AG09309 (cell line): ENCODE results near the gene KCNJ18.
"Not testable (repeated sequence)": the region's sequence is repeated elsewhere in the genome, so short reads cannot be mapped to it uniquely, and the experiment has no call there.

Experiments
- DNase-seq: peaks from one replicate; pipeline ENCODE4 v3.0.0-alpha.2; 2010; ENCODE audit warnings: low read depth
- H3K4me3 ChIP-seq: 2 replicates; pipeline ENCODE4 v1.5.1; 2011; ENCODE audit warnings: mild to moderate bottlenecking, low read depth, low read length, moderate library complexity; ENCODE audit not compliant: control insufficient read depth
- TF ChIP-seq, protein P1 (sequence below): IDR thresholded peaks from 2 replicates; pipeline ENCODE4 v1.5.1; 2011; ENCODE audit warnings: mild to moderate bottlenecking, low read depth, low read length, inconsistent platforms; ENCODE audit not compliant: insufficient read depth, control insufficient read depth; ENCODE audit errors: missing control alignments

The KCNJ18 gene

DNA sequence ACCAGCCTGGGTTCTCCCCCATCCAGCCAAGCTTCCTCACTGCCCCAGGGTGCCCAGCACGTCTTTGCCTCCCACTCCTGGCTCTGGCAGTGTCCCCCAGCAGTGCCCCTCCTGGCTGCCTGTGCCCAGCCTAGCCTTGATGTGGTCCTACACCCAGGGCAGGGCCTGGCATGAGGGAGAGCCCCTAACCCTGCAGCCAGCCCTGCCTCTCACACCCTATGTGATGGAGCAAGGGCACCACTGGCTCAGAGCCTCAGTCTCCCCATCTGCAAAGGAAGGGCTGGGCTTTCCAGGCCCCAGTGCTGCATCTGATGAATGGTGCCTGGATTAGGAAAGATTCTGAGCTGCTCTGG is 5.2 kb downstream of the KCNJ18 start:
- H3K4me3 ChIP-seq, DNase-seq: not testable (repeated sequence)

DNA sequence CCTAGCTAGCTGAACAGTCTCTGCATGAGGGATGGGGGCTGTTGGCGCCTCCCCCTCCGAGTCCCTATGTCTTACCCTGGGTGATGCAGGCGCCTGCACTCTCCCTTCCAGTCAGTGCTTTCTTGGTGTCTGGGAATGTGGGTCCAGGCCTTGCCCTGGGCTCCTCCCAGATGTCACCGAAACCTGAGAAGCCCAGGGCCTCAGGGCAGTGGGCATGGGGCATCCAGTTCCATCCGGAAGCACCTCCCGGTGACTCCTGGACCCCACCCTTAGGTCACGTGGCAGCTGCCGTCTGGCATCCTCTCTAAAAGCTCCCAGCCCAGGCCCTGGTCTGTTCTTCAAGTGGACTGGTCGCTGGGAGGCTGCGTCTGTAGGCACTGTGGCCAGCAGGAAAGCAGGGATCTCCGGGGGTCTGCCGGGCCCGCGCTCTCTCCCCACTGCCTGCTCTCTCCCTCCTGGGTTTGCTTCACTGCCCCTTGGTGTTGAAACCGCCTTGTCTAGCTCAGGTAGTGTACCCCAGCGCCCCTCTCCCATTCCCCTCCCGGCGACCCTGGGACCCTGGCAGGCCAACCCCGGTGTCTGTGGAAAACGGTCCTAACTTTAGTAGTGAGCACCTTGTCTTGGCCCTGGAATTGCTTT is 6.2 kb downstream of the KCNJ18 start:
- H3K4me3 ChIP-seq, DNase-seq: not testable (repeated sequence)

DNA sequence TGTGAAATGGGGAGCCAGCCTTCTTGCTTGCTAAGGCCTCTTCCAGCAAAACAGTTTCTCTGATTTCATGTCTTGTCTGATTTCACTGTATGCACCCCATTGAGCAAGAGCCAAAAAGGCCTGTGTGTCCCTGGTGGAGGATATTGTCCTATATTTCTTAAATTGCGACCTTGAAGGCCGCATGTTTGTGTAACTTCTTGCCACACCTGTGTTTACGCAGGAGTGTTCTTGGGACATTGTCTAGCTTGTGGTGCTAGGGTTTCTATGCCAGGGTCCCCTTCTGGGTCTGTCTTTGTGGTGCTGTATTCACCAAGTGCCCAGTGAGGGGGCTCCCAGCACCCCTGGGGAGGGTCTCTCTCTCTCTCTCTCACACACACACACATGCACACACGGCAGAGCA is 6.8 kb downstream of the KCNJ18 start:
- not testable (repeated sequence) for DNase-seq, H3K4me3 ChIP-seq

DNA sequence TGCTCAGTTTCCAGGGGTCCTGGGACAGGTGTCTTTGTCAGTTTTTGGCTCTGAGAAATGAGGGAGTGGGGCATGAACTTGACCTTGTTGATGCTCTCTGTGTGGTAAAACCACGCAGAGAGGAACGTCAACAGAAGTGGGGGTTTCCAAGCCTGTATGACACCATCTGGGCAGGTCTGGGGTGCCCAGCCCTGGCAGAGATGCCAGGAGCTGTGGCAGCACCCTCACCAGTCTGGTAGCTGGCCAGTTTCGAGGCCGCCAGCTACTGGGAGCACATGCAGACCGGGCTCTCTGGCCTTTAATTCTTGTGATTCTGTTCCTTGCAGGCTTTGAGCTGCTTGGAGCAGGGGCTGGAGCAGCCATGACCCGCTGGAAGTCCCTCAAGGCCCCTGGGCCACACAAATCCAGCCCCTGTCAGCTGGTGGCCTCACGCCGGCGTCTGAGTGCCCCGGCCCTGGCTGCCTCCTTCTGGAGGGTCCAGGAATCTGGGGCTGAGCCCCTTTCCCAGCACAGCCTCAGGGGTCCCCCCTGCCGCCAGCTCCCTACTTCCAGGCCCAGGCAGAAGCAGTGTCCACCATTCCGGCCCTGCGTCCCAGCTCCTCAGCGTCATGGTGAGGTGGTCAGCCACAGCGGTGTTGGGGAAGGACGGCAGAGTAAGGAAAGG is 7.4 kb downstream of the KCNJ18 start:
- not testable (repeated sequence) for DNase-seq, H3K4me3 ChIP-seq

DNA sequence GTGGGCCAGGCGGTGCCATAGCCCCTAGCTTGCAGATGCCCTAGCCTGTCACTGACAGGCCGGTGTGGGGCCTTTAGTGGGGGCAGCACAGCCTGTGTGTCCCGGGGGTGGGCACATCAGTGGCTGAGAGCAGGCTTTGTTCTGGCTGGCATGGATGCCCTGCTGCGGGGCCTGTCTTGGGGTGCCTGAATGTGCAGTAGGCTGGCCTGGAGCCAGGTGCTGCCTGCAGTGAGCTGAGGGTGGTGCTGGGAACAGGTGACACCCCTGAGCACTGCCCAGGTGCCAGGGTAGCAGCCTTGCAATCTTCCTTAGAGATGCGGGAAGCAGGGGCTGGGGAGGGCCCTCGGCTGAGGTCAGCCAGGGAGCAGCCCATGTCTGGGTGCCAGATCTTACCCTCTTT is 8.8 kb downstream of the KCNJ18 start:
- not testable (repeated sequence) for H3K4me3 ChIP-seq, DNase-seq

DNA sequence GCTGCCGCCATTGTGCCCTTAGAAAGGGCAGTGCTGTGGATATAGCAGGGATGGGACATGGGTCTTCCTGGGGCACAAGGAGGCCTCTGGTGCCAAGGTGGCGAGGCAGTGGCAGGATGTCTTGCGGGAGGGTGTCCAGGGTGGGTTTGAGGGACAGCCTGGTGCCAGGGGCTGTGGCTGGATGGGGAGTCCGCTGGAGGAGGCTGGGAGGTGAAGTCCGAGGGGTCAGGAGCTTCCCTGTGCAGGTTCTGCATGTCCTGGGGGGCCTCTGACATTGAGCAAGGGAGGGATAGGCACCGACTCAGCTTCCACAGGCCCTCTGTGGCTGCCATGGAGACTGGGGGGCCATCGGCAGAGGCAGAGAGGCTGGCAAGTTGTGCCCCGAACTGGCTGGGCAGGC is 9.7 kb downstream of the KCNJ18 start:
- not testable (repeated sequence) for H3K4me3 ChIP-seq, DNase-seq

DNA sequence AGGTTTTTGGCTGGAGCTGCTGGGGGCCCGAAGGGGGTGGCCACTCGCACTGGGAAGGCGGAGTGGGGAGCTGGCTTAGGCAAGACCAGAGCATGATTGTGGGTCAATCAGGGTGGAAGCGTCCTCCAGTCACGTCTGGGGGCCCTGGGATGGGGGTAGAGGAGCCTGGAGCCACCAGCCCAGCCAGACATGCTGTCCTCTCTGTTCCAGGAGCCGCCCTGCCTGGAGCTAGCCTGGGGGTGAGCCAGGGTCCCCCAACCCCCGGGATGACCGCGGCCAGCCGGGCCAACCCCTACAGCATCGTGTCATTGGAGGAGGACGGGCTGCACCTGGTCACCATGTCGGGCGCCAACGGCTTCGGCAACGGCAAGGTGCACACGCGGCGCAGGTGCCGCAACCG is 10.2 kb downstream of the KCNJ18 start:
- not testable (repeated sequence) for DNase-seq

DNA sequence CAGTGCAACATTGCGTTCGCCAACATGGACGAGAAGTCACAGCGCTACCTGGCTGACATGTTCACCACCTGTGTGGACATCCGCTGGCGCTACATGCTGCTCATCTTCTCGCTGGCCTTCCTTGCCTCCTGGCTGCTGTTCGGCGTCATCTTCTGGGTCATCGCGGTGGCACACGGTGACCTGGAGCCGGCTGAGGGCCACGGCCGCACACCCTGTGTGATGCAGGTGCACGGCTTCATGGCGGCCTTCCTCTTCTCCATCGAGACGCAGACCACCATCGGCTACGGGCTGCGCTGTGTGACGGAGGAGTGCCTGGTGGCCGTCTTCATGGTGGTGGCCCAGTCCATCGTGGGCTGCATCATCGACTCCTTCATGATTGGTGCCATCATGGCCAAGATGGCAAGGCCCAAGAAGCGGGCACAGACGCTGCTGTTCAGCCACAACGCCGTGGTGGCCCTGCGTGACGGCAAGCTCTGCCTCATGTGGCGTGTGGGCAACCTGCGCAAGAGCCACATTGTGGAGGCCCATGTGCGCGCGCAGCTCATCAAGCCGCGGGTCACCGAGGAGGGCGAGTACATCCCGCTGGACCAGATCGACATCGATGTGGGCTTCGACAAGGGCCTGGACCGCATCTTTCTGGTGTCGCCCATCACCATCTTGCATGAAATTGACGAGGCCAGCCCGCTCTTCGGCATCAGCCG is 10.8 kb downstream of the KCNJ18 start:
- not testable (repeated sequence) for DNase-seq, H3K4me3 ChIP-seq

More for the DNA sequence above, 10.2 kb downstream of the KCNJ18 start:
- not testable (repeated sequence) for H3K4me3 ChIP-seq

DNA sequence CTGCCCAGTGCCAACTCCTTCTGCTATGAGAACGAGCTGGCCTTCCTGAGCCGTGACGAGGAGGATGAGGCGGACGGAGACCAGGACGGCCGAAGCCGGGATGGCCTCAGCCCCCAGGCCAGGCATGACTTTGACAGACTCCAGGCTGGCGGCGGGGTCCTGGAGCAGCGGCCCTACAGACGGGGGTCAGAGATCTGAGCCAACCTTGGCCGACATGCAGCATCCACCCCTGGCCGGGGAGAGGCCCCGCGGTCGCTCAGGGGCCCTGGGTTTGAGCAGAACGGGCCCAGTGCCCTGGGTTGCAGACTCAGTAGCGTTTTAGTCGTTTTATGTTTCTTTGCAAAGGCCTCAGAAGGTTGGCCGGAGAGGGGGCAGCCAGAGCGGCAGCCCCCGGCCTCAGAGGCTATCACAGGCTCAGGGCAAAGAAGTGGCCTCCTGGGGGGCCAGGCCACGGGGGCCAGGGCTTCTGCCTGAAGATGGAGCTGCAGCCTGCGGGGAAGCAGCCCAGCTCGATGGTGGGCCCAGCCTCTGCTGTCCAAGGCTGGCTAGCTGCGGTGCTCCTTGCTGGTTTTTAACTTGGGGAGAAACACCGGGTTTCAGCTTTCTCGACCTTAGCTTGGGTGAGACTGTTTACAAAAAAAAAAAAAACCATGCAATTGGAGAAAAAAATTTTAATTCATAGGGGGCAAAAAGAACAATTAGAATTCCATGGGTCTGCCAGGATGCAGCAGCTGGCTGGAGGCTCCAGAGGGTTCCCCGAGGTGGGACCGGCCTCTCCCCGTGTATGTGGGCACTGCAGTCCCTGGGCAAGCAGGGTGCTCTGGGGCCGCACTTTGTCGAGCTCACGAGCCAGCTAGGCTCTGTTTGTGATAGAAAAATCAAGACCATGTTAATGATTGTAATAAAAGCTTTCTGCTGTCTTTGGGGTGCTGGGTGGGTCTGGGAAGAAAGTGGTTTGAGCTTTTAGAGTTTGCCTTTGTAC is 11.9 kb downstream of the KCNJ18 start:
- DNase-seq, H3K4me3 ChIP-seq: not testable (repeated sequence)

DNA sequence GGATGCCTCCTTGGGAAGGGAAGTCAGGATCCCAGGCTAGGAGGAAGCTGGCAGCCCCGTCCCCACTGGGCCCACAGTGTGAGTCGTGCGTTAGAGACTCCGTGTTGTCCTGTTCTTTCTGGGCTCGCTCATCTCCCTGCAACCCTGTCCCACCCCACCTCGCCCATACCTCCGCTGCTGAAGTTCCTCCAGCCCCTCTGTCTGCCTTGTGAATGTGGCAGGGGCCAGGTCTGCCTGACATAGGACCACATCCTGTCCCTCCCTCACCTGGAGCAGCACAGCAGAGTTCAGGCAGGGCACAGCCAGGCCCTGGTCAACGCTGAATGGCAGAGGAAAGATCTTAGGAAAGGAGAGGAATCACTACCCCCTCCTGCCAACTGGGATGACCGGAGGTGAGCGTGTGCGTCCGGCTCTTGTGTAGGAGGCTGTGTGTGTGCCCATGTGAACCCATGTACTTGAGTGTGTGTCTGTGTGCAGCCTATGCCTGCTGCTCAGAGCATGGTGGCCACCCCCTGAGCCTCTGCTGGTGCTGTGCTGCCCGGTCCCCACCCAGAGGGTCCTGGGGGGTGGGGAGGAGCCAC is 12.8 kb downstream of the KCNJ18 start:
- H3K4me3 ChIP-seq = no peak overlapping the region
- DNase-seq = no peak
- TF ChIP-seq, protein P1, sequence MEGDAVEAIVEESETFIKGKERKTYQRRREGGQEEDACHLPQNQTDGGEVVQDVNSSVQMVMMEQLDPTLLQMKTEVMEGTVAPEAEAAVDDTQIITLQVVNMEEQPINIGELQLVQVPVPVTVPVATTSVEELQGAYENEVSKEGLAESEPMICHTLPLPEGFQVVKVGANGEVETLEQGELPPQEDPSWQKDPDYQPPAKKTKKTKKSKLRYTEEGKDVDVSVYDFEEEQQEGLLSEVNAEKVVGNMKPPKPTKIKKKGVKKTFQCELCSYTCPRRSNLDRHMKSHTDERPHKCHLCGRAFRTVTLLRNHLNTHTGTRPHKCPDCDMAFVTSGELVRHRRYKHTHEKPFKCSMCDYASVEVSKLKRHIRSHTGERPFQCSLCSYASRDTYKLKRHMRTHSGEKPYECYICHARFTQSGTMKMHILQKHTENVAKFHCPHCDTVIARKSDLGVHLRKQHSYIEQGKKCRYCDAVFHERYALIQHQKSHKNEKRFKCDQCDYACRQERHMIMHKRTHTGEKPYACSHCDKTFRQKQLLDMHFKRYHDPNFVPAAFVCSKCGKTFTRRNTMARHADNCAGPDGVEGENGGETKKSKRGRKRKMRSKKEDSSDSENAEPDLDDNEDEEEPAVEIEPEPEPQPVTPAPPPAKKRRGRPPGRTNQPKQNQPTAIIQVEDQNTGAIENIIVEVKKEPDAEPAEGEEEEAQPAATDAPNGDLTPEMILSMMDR = no peak

DNA sequence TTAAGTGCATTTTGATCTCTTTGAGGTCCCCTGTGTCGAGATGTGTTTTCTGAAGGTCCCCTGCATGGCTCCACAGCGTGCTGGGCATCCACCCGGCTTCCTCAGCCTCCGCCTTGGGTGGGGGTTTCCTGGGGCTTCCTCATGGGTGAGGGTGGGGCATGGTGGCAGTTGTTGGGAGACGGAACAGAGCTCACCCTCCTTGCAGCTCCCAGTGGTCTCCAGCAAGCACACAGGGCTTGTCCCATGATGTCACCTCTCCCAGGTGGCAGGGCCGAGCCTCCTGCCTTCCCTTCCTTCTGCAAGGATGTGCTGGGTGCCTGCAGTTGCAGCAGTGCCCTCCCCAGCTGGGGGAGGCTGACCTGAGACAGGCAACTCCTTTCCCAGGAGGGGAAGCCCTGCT is 13.4 kb downstream of the KCNJ18 start:
- H3K4me3 ChIP-seq, DNase-seq: not testable (repeated sequence)

DNA sequence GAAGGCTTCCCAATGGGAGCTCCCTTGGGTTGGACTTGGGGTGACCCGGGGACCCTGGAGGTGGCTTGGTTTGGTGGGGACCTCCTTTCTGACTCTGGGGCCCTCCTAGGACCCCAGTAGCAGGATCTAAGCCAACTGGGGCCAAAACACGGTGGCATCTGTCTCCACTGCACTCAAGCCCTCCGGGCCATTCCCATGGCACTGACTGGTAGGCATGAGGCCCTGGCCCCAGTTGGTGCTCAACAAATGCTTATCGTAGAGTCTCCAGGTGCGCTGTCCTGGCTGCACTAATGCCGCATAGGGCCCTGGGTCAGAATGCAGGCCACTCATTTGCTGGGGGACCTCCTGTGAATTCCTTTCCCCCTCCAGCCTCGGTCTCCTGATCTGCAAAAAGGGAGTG is 14.2 kb downstream of the KCNJ18 start:
- not testable (repeated sequence) for DNase-seq

DNA sequence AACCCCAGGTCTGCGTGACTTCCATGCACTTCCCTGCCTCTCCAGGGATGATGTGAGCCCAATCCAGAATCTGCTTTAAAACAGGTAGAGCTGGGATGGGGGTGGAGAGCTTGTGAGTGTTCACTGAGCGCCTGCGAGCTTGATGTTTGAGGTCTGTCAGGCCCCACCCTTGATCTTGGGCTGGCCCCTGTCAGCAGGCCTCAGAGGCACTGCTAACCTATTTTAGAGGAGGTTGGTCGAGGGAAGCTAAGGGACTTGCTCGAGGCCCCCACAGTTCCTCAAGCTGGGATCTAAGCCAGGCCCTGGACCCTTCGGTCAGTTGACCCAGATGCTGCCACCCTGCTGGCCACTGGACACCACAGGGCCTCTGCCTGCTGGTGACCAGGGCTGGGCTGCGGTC is 14.8 kb downstream of the KCNJ18 start:
- DNase-seq, H3K4me3 ChIP-seq: not testable (repeated sequence)

More for the DNA sequence above, 14.2 kb downstream of the KCNJ18 start:
- H3K4me3 ChIP-seq = not testable (repeated sequence)

DNA sequence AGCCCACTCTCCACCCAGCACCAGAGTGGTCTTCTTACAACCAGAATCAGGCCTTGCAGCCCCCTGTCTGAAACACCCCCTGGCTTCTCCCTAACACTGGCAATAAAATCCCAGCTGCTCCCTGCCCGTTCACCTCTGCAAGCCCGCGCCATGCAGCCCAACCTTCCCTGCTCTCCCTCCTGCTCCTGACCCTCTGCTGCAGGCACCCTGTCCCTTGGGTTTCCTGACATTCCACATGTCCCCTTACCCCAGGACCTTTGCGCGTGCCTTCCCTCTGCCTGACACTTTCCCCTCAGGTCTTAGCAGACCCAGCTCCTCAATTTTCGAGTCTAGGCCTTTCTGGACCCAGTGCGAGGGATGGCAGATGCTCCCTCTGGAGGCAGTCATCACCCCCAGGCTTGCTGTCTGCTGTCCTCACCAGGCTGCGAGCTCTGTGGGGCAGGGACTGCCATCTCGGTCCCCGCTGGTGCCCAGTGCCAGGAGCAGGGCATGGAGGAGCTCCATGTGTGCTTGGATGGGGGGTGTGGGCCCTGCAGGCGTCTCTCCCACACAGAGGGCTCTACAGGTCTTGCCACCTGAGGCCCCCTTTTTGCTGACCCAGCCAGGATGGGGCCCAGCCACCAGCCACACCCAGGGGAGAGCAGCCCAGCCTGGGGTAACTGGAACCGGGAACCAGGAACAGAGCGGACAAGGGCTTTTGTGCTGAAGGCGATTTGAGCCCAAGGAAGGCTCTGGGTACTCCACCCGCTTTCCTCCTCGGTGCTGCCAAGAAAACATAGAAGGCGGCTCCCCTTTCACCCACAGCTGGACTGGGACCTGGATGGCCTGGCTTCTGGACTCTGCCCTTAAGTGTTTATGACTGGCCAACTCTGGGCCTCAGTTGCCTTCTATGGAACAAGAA is 15.6 kb downstream of the KCNJ18 start:
- not testable (repeated sequence) for DNase-seq, H3K4me3 ChIP-seq

DNA sequence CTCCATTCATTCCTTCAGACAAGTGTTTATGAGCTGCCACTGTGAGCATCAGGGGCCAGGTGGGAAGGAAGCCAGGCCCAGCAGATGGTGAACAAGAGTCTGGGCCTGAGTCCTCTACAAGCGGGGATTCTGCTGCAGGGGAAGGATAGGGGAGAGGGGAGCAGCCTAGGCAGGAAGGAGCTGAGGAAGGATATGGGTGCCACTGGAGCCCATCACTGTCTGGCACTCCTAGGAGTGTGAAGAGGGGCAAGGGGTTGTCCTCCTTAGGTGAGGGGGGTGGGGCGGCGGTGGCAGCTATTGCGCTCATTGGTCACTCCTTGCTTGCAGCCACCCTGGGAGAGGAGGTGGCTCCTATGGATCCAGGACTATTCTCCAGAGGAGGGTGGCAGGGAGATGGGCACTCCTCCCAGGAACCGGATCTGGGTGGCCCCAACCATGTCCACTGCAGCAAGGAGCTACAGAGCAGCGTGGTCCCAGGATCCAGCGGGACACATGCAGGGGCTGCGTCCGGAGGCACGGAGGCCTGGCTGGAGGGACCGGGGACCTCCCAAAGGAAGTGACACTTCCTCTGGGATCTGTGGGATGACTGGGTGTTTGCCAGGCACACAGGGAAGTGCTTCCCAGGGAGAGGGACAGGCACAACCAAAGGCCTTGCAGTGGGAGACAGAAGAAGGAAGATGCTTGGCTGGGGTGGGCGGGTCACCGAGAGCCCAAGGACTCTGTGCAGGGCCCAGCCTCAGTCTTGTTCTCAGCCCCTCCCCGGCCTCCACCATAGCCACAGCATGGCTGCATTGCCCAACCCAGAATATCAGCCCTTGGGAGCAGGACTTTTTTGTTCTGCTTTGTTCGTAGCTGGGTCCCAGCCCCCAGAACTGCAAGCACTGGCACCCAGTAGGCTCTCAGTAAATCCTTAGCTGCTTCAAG is 16.6 kb downstream of the KCNJ18 start:
- H3K4me3 ChIP-seq, DNase-seq: not testable (repeated sequence)
